Esophagus squamous epithelium (tissue), 5 donors: Measurements from ENCODE around the gene DLG2. TPM values are rescaled to one million over a fixed set of nuclear protein-coding genes. Genes with fewer than 3 reads are reported as not detected.

Source experiments
- DNase-seq: peaks from one replicate; lab custom pipeline; 2025; lab: John Stamatoyannopoulos, UW
- H3K27ac ChIP-seq, 4 donors: fragments of 200-600 bp; sonication (generic); one replicate each; pipeline ENCODE4 v1.5.1; 2016 to 2019; ENCODE audit warnings: mild to moderate bottlenecking in 1 of 4
- H3K27me3 ChIP-seq, 4 donors: fragments of 200-600 bp; sonication (generic); 1 replicate in 3 of 4; 2 replicates in 1 of 4; pipeline versions ENCODE4 v1.5.1 to v1.6.0; 2017 to 2021; ENCODE audit warnings: antibody characterized with exemption in 1 of 4
- H3K36me3 ChIP-seq, 3 donors: fragments of 200-600 bp; sonication (generic); one replicate each; pipeline ENCODE4 v1.5.1; 2016 to 2019
- H3K4me1 ChIP-seq, 3 donors: fragments of 200-600 bp; sonication (generic); one replicate each; pipeline ENCODE4 v1.5.1; 2017 to 2019
- H3K4me3 ChIP-seq, 4 donors: fragments of 200-600 bp; sonication (generic); 1 replicate in 3 of 4; 2 replicates in 1 of 4; pipeline ENCODE4 v1.5.1; 2016 to 2019; ENCODE audit warnings: mild to moderate bottlenecking in 2 of 4, moderate library complexity in 1 of 4
- H3K9me3 ChIP-seq, 3 donors: fragments of 200-600 bp; sonication (generic); one replicate each; pipeline ENCODE4 v1.5.1; 2016 to 2019
- POLR2A ChIP-seq, 4 donors: fragments of 450-650 bp; IDR thresholded peaks; one replicate each; pipeline ENCODE4 v1.6.1; 2017; ENCODE audit warnings: antibody characterized with exemption in 4 of 4, mild to moderate bottlenecking in 4 of 4, moderate library complexity in 3 of 4
- WGBS, 2 donors: methylation state at CpG; one replicate each; pipeline ENCODE4 v1.1.5; 2018; 5-methylcytosine and 5-hydroxymethylcytosine counted together
- intact Hi-C: fragments of 100-400 bp; cut with DNase I; formaldehyde crosslinking; loops from one replicate; pipeline ENCODE4 v1.15.0; 2022
- total RNA-seq, 4 donors: library from RNA; depleted of rRNA; stranded (reverse); fragments of >200 nt; gene quantifications; one replicate each; pipeline ENCODE4 v1.1.0, GENCODE V29; 2016
- TF ChIP-seq, protein P1 (sequence below), 6 experiments: fragments of 450-650 bp in 4 of 6; fragments of 200-600 bp in 2 of 6; sonication (generic) in 2 of 6; IDR thresholded peaks; one replicate each; pipeline ENCODE4 v1.5.1; 2016 to 2019; ENCODE audit warnings: antibody characterized with exemption in 6 of 6, mild to moderate bottlenecking in 4 of 6, moderate library complexity in 4 of 6
- donor health status: DM: yes; HTN: yes; CAD: no.

The DLG2 gene
- total RNA-seq, 4 donors from 2014 or later, result 2.9 to 27.7 (median 12.6) TPM

GRCh38 chr11:85494396-85494795, 132.7 kb downstream of the DLG2 start:
- no peak for DNase-seq
- H3K9me3 ChIP-seq, result peaks cover 0 to 8% (median 7%) of the 10 kb centered on the region in 3 donors
- H3K4me1 ChIP-seq, result no peaks in the 10 kb centered on the region
- no peaks in the 10 kb centered on the region for H3K36me3 ChIP-seq
- no peak overlapping the region for H3K27ac ChIP-seq
- TF ChIP-seq, protein P1, sequence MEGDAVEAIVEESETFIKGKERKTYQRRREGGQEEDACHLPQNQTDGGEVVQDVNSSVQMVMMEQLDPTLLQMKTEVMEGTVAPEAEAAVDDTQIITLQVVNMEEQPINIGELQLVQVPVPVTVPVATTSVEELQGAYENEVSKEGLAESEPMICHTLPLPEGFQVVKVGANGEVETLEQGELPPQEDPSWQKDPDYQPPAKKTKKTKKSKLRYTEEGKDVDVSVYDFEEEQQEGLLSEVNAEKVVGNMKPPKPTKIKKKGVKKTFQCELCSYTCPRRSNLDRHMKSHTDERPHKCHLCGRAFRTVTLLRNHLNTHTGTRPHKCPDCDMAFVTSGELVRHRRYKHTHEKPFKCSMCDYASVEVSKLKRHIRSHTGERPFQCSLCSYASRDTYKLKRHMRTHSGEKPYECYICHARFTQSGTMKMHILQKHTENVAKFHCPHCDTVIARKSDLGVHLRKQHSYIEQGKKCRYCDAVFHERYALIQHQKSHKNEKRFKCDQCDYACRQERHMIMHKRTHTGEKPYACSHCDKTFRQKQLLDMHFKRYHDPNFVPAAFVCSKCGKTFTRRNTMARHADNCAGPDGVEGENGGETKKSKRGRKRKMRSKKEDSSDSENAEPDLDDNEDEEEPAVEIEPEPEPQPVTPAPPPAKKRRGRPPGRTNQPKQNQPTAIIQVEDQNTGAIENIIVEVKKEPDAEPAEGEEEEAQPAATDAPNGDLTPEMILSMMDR (IDR thresholded peaks at IDR 0.05), result no peak
- TF ChIP-seq POLR2A (IDR thresholded peaks at IDR 0.05), result no peak
- no peaks in the 10 kb centered on the region for H3K27me3 ChIP-seq
- H3K4me3 ChIP-seq, result no peak overlapping the region
- WGBS, 2 donors, result 0 to 40% methylated on average over 1 of the region's 1 CpG
- intact Hi-C loops, result no loop called here

GRCh38 chr11:85485902-85486301, 141.2 kb downstream of the DLG2 start:
- H3K36me3 ChIP-seq, result no peaks in the 10 kb centered on the region
- TF ChIP-seq POLR2A (IDR thresholded peaks at IDR 0.05), result no peak
- TF ChIP-seq, protein P1 (IDR thresholded peaks at IDR 0.05), result no peak
- no peaks in the 10 kb centered on the region for H3K4me1 ChIP-seq
- DNase-seq, result no peak
- peaks cover 0 to 54% (median 13%) of the 10 kb centered on the region in 3 donors for H3K9me3 ChIP-seq
- 91 to 100% methylated on average over 1 of the region's 2 CpGs for WGBS, 2 donors
- no peak overlapping the region for H3K27ac ChIP-seq
- intact Hi-C loops, result no loop called here
- H3K27me3 ChIP-seq, result no peaks in the 10 kb centered on the region
- H3K4me3 ChIP-seq, result no peak overlapping the region

GRCh38 chr11:85483861-85484260, 143.3 kb downstream of the DLG2 start:
- TF ChIP-seq, protein P1 (IDR thresholded peaks at IDR 0.05), result no peak
- no peak for TF ChIP-seq POLR2A (IDR thresholded peaks at IDR 0.05)
- H3K4me1 ChIP-seq, result no peaks in the 10 kb centered on the region
- DNase-seq, result no peak
- peaks cover 0 to 55% (median 13%) of the 10 kb centered on the region in 3 donors for H3K9me3 ChIP-seq
- H3K36me3 ChIP-seq, result no peaks in the 10 kb centered on the region
- no peak overlapping the region for H3K4me3 ChIP-seq
- intact Hi-C loops, result no loop called here
- no peak overlapping the region for H3K27ac ChIP-seq
- whole genome bisulfite sequencing, 2 donors, result 92 to 94% methylated on average over 17 to 20 of the region's 20 CpGs
- no peaks in the 10 kb centered on the region for H3K27me3 ChIP-seq

DNA sequence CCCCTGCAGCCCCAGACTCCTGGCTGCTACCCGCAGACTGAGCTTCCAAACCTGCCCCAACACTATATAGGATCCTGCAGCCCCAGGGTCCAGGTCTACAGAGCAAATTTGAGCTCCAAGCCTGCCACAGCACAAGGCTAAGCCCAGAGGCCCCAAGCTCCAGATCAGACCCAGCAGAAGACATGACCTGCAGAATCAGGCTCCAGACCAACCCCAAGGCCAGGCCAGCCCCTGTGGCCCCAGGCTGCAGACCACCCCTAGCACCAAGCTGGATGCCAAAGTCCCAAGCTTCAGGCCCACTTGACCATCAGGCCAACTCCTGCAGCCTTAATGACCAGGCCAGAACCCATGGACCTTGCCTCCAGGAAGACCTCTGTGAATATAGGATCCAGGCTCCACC, 145.3 kb downstream of the DLG2 start:
- no peaks in the 10 kb centered on the region for H3K27me3 ChIP-seq
- no peak overlapping the region for H3K4me3 ChIP-seq
- H3K9me3 ChIP-seq, result peaks cover 0 to 43% (median 11%) of the 10 kb centered on the region in 3 donors
- TF ChIP-seq, protein P1 (IDR thresholded peaks at IDR 0.05), result no peak
- no peak for TF ChIP-seq POLR2A (IDR thresholded peaks at IDR 0.05)
- 80% methylated on average over 1 of the region's 1 CpG; no CpG with 5 or more reads in 1 of the 2 donors for WGBS, 2 donors
- H3K36me3 ChIP-seq, result no peaks in the 10 kb centered on the region
- no peaks in the 10 kb centered on the region for H3K4me1 ChIP-seq
- no peak for DNase-seq
- intact Hi-C loops, result no loop called here
- no peak overlapping the region for H3K27ac ChIP-seq

GRCh38 chr11:85475660-85476517, 151.3 kb downstream of the DLG2 start:
- intact Hi-C loops, result no loop called here
- Histone ChIP-seq H3K27ac (no peak overlapping the region), H3K36me3 (no peaks in the 10 kb centered on the region), H3K27me3 (no peaks in the 10 kb centered on the region), H3K4me3 (no peak overlapping the region), H3K4me1 (no peaks in the 10 kb centered on the region), H3K9me3 (peaks cover 0 to 19% (median 9%) of the 10 kb centered on the region in 3 donors)
- no peak for DNase-seq
- no peak for TF ChIP-seq POLR2A (IDR thresholded peaks at IDR 0.05)
- TF ChIP-seq, protein P1 (IDR thresholded peaks at IDR 0.05), result no peak
- WGBS, 2 donors, result 74 to 76% methylated on average over 7 of the region's 7 CpGs
